Amygdala (tissue), 56 donors: ENCODE results near the gene EXPH5.
"Not testable (repeated sequence)": the region's sequence is repeated elsewhere in the genome, so short reads cannot be mapped to it uniquely, and the experiment has no call there.

ENCODE experiments used
- DNase-seq, 56 donors: peaks; one replicate each; lab custom pipeline; 2025; lab: John Stamatoyannopoulos, UW

Gene EXPH5

DNA sequence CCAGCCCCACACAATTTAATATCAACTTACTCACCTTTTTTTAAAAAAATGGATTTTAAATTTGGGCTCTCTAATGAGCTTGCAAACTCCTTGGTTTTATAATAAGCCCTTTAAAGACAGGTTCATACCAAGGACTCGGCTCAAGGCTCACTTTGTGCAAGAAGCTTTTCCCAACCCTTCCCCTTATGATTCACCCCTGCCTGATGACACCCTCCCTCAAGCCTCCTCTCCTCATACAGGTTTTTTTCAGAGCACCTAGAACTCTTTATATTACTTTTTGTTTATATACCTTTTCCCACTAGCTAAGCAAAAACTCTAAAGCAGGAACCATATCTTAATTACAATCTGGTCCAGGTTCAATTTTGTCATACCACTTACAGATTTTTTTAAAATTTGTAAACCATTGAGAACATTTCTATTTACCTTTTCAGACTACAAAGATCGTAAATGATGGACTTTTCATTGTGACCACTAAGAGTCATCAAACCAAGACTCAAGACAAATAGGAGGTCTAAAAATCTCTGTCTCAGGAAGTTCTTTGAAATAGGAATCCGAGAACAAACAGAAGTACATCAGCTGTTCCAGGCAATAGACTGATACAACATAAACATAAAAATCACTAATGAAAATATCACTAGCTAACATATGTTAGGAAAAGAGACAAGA, 13.1 kb upstream of the EXPH5 start:
- no peak for DNase-seq

DNA sequence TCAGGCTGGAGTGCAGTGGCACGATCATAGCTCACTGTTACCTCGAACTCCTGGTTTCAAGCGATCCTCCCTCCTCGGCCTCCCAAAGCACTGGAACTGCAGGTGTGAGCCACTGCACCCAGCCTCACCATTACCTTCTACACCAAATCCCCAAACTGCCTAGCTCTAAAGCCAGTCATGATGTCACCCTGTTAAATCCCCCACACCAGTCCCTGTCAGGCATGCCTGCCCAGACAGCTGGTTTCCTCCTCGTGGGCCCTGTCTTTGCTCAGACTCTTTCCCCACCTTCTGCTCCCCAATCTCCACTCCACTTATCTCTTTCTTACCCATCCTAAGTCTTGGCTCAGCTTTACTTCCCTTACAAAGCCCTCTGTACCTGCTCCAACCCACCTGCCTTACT, 12.5 kb upstream of the EXPH5 start:
- no peak for DNase-seq

- DNase-seq, result not testable (repeated sequence)
Observed at GRCh38 chr11:108602818-108603217, 9.2 kb upstream of the EXPH5 start.

DNA sequence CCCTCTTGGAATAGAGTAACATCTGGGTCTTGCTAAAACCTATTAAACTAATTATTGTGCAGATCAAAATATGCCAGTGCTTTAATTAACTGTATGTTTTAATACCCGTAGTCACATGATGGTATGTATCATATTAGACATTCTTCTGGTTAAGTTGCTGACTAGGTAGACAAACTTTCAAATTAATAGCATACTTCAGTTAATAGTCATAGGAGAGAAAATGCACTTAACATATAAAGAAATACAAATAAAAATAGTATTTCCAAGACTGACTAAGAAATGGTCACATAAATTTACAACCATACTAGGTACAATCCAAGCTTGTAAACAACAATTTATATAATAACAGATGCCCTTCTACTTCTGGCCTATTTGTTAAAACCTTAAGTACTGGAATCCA, 7.6 kb upstream of the EXPH5 start:
- DNase-seq, result no peak

DNA sequence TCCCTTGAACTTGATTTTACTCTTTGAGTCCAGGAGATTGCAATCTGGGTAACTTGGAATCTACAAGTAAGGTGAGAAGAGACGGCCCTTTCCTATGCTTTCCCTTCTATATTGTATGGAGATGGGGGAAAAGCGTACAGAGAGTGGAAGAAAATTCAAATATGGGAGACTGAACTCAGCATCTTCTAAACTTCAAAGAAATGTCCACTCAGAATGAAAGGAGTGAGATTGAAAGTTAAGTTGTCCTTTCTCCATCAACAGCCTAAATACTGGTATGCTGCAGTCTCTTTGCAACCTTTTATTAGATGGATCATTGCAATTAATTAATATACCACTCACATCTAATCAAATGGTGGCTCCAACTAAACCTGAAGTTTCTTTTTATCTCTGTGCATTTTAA, 6.4 kb upstream of the EXPH5 start:
- DNase-seq, result no peak

GRCh38 chr11:108597736-108598355, 4.3 kb upstream of the EXPH5 start:
- DNase-seq, result no peak

- no peak for DNase-seq
Observed at GRCh38 chr11:108596701-108597100, 3.1 kb upstream of the EXPH5 start.

DNA sequence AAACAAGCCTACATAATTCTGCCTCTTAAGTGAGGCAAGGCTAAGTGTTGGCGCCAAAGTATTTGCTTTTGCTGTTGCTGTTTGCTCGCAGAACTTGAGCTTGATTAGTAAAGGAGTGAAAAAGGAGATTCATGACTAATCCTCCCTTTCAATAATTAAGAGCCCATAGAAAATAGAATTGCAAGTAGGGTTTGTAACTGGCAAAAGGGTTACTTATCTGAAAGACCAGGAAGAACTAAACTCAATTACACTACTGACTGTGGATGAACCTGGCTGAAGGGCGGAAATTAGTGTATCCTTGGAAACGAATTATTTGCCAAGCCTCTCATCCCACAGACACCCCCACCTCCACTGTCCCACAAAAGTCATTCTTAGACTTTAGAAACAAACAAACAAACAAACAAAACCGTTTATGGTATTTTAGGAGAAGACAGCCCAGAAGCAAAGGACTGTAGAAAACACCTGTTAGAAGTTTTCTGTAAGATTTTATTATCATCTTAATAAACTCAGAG, 411 bp upstream of the EXPH5 start:
- no peak for DNase-seq

DNA sequence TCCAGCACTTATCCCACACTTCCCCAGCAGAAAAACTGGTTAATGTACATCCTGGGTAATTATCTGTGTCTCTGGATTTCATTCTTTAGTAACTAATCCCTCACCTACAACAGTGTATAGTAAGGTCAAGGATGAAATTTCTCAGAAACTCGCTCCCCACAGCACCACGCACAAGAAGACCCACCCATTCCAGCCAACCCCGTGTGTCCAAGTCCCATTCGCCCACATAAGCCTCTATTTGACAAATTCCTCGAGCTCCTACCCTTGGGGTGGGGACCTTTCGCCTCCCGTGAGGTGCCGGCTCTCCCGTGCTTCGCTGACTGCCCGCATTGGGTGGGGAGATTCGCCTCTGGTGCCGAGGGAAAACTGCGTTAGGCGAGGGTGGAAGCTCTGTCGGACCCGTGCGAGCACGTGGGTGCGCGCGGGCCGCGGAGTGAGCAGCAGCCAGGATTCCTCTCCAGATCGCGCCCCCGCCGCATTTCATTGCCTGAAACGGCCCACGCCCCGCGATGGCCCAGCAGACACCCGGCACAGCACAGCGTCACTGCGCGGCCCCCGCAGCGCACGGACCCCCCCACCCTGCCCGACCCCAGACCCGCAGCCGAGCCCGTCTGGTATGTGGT, 866 bp downstream of the EXPH5 start:
- peak in 11 of 56 donors; percentile 3 to 44 (median 30) for DNase-seq

DNA sequence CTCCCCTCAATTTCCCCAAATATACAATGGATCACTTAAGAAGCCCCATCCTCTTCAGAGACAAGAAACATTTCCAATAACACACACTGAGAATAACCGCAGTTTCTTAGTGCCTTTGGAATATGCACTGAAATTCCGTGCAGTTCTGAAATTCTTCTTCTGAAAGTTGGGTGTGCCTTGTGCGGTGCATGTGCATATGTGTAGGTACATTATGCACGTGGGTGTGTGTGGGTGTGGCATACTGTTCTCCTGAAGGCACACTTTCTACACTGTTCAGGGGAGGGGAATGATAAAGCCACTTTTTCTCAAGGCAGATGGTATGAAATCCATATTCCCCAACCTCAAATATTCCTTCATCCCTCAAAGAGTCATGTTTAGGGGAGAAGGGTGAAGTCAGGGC, 1.7 kb downstream of the EXPH5 start:
- DNase-seq, result no peak

DNA sequence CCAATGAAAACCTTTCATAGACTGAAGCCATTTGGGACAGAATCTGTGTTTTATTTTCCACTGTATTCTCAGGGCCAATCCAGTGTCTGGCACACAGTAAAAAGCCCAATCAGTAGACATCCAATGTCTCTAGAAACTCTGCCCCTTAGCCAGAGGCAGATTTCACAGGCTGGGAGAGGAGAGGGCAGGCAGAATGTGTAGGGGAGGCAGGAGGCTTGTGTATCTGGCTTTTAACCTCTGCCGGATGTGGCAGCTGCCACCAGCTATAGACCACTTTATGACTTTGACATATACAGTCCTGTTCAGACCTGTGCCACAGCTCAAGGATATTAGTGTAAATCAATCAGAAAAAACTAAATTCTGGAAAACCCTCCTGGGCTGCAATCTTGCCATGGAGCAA, 4.4 kb downstream of the EXPH5 start:
- DNase-seq, result no peak

- no peak for DNase-seq
Observed at GRCh38 chr11:108588287-108588686, 5.3 kb downstream of the EXPH5 start.

DNA sequence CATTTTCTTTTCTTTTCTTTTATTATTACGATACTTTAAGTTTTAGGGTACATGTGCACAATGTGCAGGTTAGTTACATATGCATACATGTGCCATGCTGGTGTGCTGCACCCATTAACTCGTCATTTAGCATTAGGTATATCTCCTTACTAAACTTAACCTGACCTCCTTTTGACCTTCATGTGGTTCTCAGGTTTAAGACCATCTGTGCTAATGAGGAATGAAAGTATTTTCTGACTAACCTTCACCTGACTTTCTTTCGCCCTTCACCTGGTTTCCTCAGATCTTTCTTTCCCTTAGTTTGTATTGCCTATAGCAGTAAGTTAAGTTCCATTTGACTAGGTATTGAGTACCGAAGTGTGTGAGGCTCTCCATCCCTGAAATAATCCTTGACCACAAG, 6.5 kb downstream of the EXPH5 start:
- DNase-seq, result no peak

- no peak for DNase-seq
Observed at GRCh38 chr11:108586600-108586999, 7.0 kb downstream of the EXPH5 start.

GRCh38 chr11:108586185-108586584, 7.4 kb downstream of the EXPH5 start:
- not testable (repeated sequence) for DNase-seq

DNA sequence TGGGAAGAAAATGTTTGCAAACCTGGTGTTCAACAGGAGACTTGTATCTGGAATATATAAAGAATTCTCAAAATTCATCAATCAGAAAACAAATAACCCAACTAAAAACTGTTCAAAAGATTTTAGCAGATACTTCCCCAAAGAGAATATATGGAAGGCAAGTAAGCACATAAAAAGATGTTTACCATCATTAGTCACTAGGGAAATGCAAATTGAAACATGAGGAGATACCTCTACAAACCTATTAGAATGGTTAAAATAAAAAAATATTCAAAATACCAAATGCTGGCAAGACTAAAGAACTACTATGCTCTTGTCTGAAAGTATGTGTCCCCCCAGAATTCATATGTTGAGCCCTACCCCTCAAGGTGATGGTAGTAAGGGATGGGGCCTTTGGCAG, 8.6 kb downstream of the EXPH5 start:
- DNase-seq, result no peak

DNA sequence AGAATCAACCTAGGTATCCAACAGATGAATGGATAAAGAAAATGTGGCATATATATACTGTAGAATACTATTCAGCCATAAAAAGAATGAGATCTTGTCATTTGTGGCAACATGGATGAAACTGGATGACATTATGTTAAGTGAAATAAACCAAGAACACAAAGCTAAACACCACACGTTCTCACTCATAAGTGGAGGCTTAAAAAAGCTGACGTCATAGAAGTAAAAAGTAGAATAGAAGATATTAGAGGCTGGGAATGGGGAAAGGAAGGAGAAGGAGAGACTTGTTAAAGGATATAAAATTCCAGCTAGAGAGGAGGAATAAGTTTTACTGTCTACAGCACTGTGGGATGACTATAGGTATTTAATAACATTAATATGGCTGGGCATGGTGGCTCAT, 12.9 kb downstream of the EXPH5 start:
- no peak for DNase-seq

DNA sequence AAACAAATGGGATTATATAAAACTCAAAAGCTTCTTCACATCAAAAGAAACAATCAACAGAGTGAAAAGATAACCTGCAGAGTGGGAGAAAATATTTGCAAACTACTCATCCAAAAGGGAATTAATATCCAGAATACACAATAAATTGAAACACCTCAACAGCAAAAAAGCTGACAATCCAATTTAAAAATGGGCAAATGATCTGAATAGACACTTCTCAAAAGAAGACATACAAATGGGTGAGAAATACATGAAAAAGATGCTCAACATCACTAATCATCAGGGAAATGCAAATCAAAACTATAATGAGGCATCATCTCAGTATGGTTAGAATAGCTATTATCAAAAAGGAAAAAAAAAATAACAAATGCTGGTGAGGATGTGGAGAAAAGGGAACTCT, 13.5 kb downstream of the EXPH5 start:
- DNase-seq, result no peak

- DNase-seq, result no peak
Observed at GRCh38 chr11:108576523-108576922, 17.0 kb downstream of the EXPH5 start.

DNA sequence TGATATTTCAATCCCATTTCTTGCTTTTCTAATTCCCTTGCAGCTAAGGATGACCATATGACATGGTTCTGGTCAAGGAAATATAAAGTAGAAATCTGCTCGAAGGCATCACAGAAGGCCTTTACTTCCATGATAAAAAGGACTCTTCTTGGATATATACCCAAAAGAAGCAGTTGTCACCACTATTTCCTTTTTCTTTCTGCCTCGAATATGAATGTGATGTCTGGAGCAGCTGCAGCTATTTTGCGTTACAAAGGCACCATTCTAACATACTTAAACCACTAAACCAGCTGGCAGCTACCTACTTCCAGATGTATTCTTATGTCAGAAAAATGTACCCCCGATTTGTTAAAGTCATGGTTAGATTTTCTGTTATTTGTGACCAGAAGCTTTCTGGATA, 18.9 kb downstream of the EXPH5 start:
- DNase-seq, result no peak

DNA sequence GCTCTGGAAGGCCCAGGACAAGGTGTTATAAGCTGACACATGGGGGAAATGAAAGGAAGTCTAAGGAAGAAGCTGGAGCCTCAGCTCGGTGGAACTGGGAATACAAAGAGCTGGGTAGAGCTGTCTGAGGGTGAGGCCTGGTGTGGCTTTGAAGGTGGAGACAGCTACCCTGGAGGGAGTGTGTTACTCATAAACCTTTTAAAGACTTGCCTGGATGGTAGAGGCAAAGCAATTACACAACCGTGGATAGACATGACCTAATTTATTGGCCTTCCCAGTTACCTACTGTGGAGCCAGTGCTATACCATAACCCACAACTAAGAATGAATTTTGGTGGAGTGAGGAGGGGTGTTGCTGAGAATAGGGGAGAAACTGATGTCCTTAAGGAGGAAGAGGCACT, 22.6 kb downstream of the EXPH5 start:
- DNase-seq, result no peak

GRCh38 chr11:108569896-108570295, 23.7 kb downstream of the EXPH5 start:
- DNase-seq, result no peak
